Right cardiac atrium (tissue), 5 donors: Measurements from ENCODE around the gene SPR. TPM values are rescaled to one million over a fixed set of nuclear protein-coding genes. Genes with fewer than 3 reads are reported as not detected.
A peak's percentile ranks its signal among the peaks of the same experiment; 100 is the strongest.

Source experiments
- ATAC-seq, 2 donors: fragments of 200-7000 bp; cut with Tn5 transposase; one replicate each; pipeline versions ENCODE4 v1.8.0 to v1.9.1; 2020; ENCODE audit warnings: moderate library complexity in 2 of 2, mild to moderate bottlenecking in 1 of 2
- DNase-seq, 3 donors: peaks; one replicate each; pipeline ENCODE4 v3.0.0-alpha.2; 2020
- H3K27ac ChIP-seq: one replicate; pipeline ENCODE4 v1.5.1; 2013; ENCODE audit warnings: mild to moderate bottlenecking, low read length, control low read depth, moderate library complexity
- H3K27me3 ChIP-seq: one replicate; pipeline ENCODE4 v1.6.1; 2013; ENCODE audit not compliant: control insufficient read depth, insufficient read depth
- H3K4me1 ChIP-seq: one replicate; pipeline ENCODE4 v1.6.1; 2013; ENCODE audit warnings: low read length; ENCODE audit not compliant: control insufficient read depth, insufficient read depth
- H3K4me3 ChIP-seq: one replicate; pipeline ENCODE4 v1.5.1; 2013; ENCODE audit warnings: low read length, control low read depth
- H3K9me3 ChIP-seq: one replicate; pipeline ENCODE4 v1.6.1; 2013; ENCODE audit warnings: low read length; ENCODE audit not compliant: control insufficient read depth
- WGBS: extraction: QIAGEN DNeasy Blood & Tissue Kit; methylation state at CpG from one replicate; pipeline ENCODE4 v1.1.7; 2013; 5-methylcytosine and 5-hydroxymethylcytosine counted together
- intact Hi-C, 4 donors: fragments of 100-400 bp; cut with DNase I; formaldehyde crosslinking; loops; one replicate each; pipeline versions ENCODE4 v1.11.0 to v1.14.0; 2022 to 2023
- long read RNA-seq, 4 donors: library from polyadenylated mRNA; unstranded; transcript quantifications; one replicate each; pipeline ENCODE4 v2.0.0, GENCODE V29; 2020 to 2021
- polyA plus RNA-seq: library from polyadenylated mRNA; stranded (reverse); fragments of 200-250 nt; gene quantifications from one replicate; pipeline ENCODE4 v1.2.3, GENCODE V29; 2013
- total RNA-seq, 4 donors: library from RNA; stranded (reverse); fragmentation: NEBNext Ultra II Directional; extraction: Animal tissue kit (Norgen Biotek cat#: 25700); gene quantifications; one replicate each; pipeline ENCODE4 v1.2.1, GENCODE V29; 2021
- donor health status: healthy with polysubstance abuse.
- donor health status: DM: no; HTN: yes; CAD: no.
- donor health status: DM: no; HTN: no; CAD: no.
- donor health status: DM: no; HTN: yes; CAD: no; lungs with severe emphysema.
- donor health status: DM: yes; HTN: yes; CAD: no.

The SPR gene
- total RNA-seq, result 10 to 100 TPM; 35.9 to 56.3 (median 44.3) TPM
- 50.3 TPM for polyA plus RNA-seq
- long read RNA-seq, donor 1, transcript SPR-201 (3 exons, 1,480 nt), result major isoform, 125 of 140 reads
- long read RNA-seq, donor 1, partial matches to known transcripts, result 11 of 140 reads
- long read RNA-seq, donor 1, other reads (novel, unspliced or antisense), result 2 of 140 reads
- long read RNA-seq, donor 2, transcript SPR-201 (3 exons, 1,480 nt), result major isoform, 71 of 79 reads
- long read RNA-seq, donor 2, partial matches to known transcripts, result 5 of 79 reads
- long read RNA-seq, donor 2, other reads (novel, unspliced or antisense), result 2 of 79 reads
- long read RNA-seq, donor 3, transcript SPR-201 (3 exons, 1,480 nt), result major isoform, 189 of 215 reads
- long read RNA-seq, donor 3, partial matches to known transcripts, result 19 of 215 reads
- long read RNA-seq, donor 3, other reads (novel, unspliced or antisense), result 5 of 215 reads
- long read RNA-seq, donor 4, transcript SPR-201 (3 exons, 1,480 nt), result major isoform, 69 of 78 reads
- long read RNA-seq, donor 4, partial matches to known transcripts, result 7 of 78 reads
- long read RNA-seq, donor 4, other reads (novel, unspliced or antisense), result 2 of 78 reads

- H3K4me1 ChIP-seq, result peaks cover 4% of the 10 kb centered on the region
- under 1% methylated on average over 76 of the region's 76 CpGs for whole genome bisulfite sequencing
- H3K27ac ChIP-seq, result peak within 1 kb of the TSS; percentile 89
- H3K27me3 ChIP-seq, result no peaks in the 10 kb centered on the region
- peak within 1 kb of the TSS; percentile 55 for H3K4me3 ChIP-seq
- intact Hi-C loops, result loop anchor here in 1 of 4 donors (5.0 kb wide), 1 partner anchor 185 kb away; the partner anchor contains the start of gene SFXN5
- DNase-seq (peak; percentile 82 to 94 (median 92)), ATAC-seq (peak; percentile 92 to 93)
- no peaks in the 10 kb centered on the region for H3K9me3 ChIP-seq
Observed at GRCh38 chr2:72887032-72887739, at the start of gene SPR. SPR (plus strand) TSS chr2:72887408; CDS start chr2:72887433, 25 bp downstream.

- Histone ChIP-seq H3K27me3 (no peaks in the 10 kb centered on the region), H3K4me3 (no peak overlapping the region), H3K27ac (no peak overlapping the region), H3K9me3 (no peaks in the 10 kb centered on the region), H3K4me1 (no peaks in the 10 kb centered on the region)
- 93% methylated on average over 2 of the region's 2 CpGs for whole genome bisulfite sequencing
- no peak for DNase-seq
- no peak for ATAC-seq
- intact Hi-C loops, result no loop called here
Observed at GRCh38 chr2:72840066-72840465, 47.1 kb upstream of the SPR start.

- 67% methylated on average over 3 of the region's 3 CpGs for WGBS
- DNase-seq, result no peak
- no peak overlapping the region for H3K4me3 ChIP-seq
- H3K27me3 ChIP-seq, result no peaks in the 10 kb centered on the region
- H3K27ac ChIP-seq, result no peak overlapping the region
- intact Hi-C loops, result no loop called here
- no peaks in the 10 kb centered on the region for H3K4me1 ChIP-seq
- no peak for ATAC-seq
- H3K9me3 ChIP-seq, result no peaks in the 10 kb centered on the region
Observed at GRCh38 chr2:72841462-72842125, 45.6 kb upstream of the SPR start.

- intact Hi-C loops, result no loop called here
- H3K27ac ChIP-seq, result no peak overlapping the region
- H3K4me3 ChIP-seq, result no peak overlapping the region
- no peaks in the 10 kb centered on the region for H3K27me3 ChIP-seq
- 57% methylated on average over 2 of the region's 2 CpGs for WGBS
- no peaks in the 10 kb centered on the region for H3K4me1 ChIP-seq
- no peak for ATAC-seq
- H3K9me3 ChIP-seq, result no peaks in the 10 kb centered on the region
- no peak for DNase-seq
Observed at GRCh38 chr2:72843301-72843700, 43.9 kb upstream of the SPR start.

- Histone ChIP-seq H3K27me3 (no peaks in the 10 kb centered on the region), H3K4me3 (no peak overlapping the region), H3K4me1 (no peaks in the 10 kb centered on the region), H3K27ac (no peak overlapping the region), H3K9me3 (no peaks in the 10 kb centered on the region)
- 83% methylated on average over 6 of the region's 6 CpGs for WGBS
- ATAC-seq (no peak), DNase-seq (no peak)
- intact Hi-C loops, result no loop called here
Observed at GRCh38 chr2:72846171-72847095, 40.8 kb upstream of the SPR start.

GRCh38 chr2:72847534-72848315 is 39.5 kb upstream of the SPR start:
- WGBS, result 75% methylated on average over 3 of the region's 3 CpGs
- no peak overlapping the region for H3K4me3 ChIP-seq
- H3K27me3 ChIP-seq, result no peaks in the 10 kb centered on the region
- no peak overlapping the region for H3K27ac ChIP-seq
- intact Hi-C loops, result no loop called here
- no peaks in the 10 kb centered on the region for H3K9me3 ChIP-seq
- no peak for ATAC-seq
- H3K4me1 ChIP-seq, result no peaks in the 10 kb centered on the region
- DNase-seq, result no peak

GRCh38 chr2:72848436-72849137 is 38.6 kb upstream of the SPR start:
- H3K4me1 ChIP-seq, result no peaks in the 10 kb centered on the region
- DNase-seq, result no peak
- H3K27ac ChIP-seq, result no peak overlapping the region
- H3K9me3 ChIP-seq, result no peaks in the 10 kb centered on the region
- no peaks in the 10 kb centered on the region for H3K27me3 ChIP-seq
- WGBS, result 92% methylated on average over 3 of the region's 3 CpGs
- no peak overlapping the region for H3K4me3 ChIP-seq
- intact Hi-C loops, result no loop called here
- ATAC-seq, result no peak

GRCh38 chr2:72849138-72849462 is 38.1 kb upstream of the SPR start:
- Histone ChIP-seq H3K4me1 (no peaks in the 10 kb centered on the region), H3K9me3 (no peaks in the 10 kb centered on the region), H3K27ac (no peak overlapping the region), H3K4me3 (no peak overlapping the region), H3K27me3 (no peaks in the 10 kb centered on the region)
- 80% methylated on average over 1 of the region's 1 CpG for WGBS
- intact Hi-C loops, result no loop called here
- ATAC-seq (no peak), DNase-seq (no peak)

GRCh38 chr2:72851333-72851732 is 35.9 kb upstream of the SPR start:
- ATAC-seq, result no peak
- H3K9me3 ChIP-seq, result no peaks in the 10 kb centered on the region
- WGBS, result 51% methylated on average over 7 of the region's 7 CpGs
- no peak overlapping the region for H3K4me3 ChIP-seq
- H3K27me3 ChIP-seq, result no peaks in the 10 kb centered on the region
- H3K27ac ChIP-seq, result no peak overlapping the region
- intact Hi-C loops, result no loop called here
- H3K4me1 ChIP-seq, result no peaks in the 10 kb centered on the region
- no peak for DNase-seq
